Suprapubic skin (tissue), 4 donors: ENCODE data around the gene ADK. TPM values are rescaled to one million over a fixed set of nuclear protein-coding genes. Genes with fewer than 3 reads are reported as not detected.

ENCODE experiments used
- DNase-seq, 2 donors: peaks; one replicate each; pipeline ENCODE4 v3.0.0-alpha.2; 2019; ENCODE audit warnings: low spot score in 2 of 2
- H3K27ac ChIP-seq: fragments of 200-600 bp; sonication (generic); one replicate; pipeline ENCODE4 v1.5.1; 2019
- H3K27me3 ChIP-seq: fragments of 200-600 bp; sonication (generic); one replicate; pipeline ENCODE4 v1.5.1; 2019
- H3K36me3 ChIP-seq: fragments of 200-600 bp; sonication (generic); one replicate; pipeline ENCODE4 v1.5.1; 2019
- H3K4me1 ChIP-seq: fragments of 200-600 bp; sonication (generic); one replicate; pipeline ENCODE4 v1.5.1; 2019
- H3K4me3 ChIP-seq: fragments of 200-600 bp; sonication (generic); one replicate; pipeline ENCODE4 v1.5.1; 2019; ENCODE audit warnings: mild to moderate bottlenecking
- H3K9me3 ChIP-seq: fragments of 200-600 bp; sonication (generic); one replicate; pipeline ENCODE4 v1.5.1; 2019
- CTCF ChIP-seq, 2 donors: fragments of 200-600 bp in 1 of 2; fragments of 450-650 bp in 1 of 2; sonication (generic) in 1 of 2; IDR thresholded peaks; one replicate each; pipeline ENCODE4 v1.5.1; 2016 to 2019; ENCODE audit warnings: antibody characterized with exemption in 2 of 2, mild to moderate bottlenecking in 1 of 2, moderate library complexity in 1 of 2
- EP300 ChIP-seq: sonication (generic); formaldehyde crosslinking; IDR thresholded peaks from one replicate; pipeline ENCODE4 v1.6.1; 2017; ENCODE audit warnings: antibody characterized with exemption
- POLR2A ChIP-seq, 2 donors: fragments of 450-650 bp; IDR thresholded peaks; one replicate each; pipeline ENCODE4 v1.6.1; 2017; ENCODE audit warnings: antibody characterized with exemption in 2 of 2, mild to moderate bottlenecking in 2 of 2, moderate library complexity in 2 of 2
- POLR2AphosphoS5 ChIP-seq, 3 donors: sonication (generic); formaldehyde crosslinking; IDR thresholded peaks; one replicate each; pipeline ENCODE4 v1.6.1; 2017; ENCODE audit warnings: antibody characterized with exemption in 3 of 3
- WGBS: methylation state at CpG from one replicate; pipeline ENCODE4 v1.1.5; 2018; 5-methylcytosine and 5-hydroxymethylcytosine counted together
- total RNA-seq, 4 donors: library from RNA; depleted of rRNA; stranded (reverse); fragments of >200 nt; gene quantifications; one replicate each; pipeline ENCODE4 v1.1.0, GENCODE V29; 2016

ADK gene
- total RNA-seq, 4 donors from 2014 or later = 33.0 to 57.3 (median 48.0) TPM

- no peaks in the 10 kb centered on the region for H3K9me3 ChIP-seq
- no peak overlapping the region for H3K27ac ChIP-seq
- no peak overlapping the region for H3K4me3 ChIP-seq
- peaks cover 5% of the 10 kb centered on the region for H3K4me1 ChIP-seq
- H3K36me3 ChIP-seq = no peaks in the 10 kb centered on the region
- TF ChIP-seq POLR2A (IDR thresholded peaks at IDR 0.05) (no peak), POLR2AphosphoS5 (IDR thresholded peaks at IDR 0.05) (no peak), EP300 (no peak), CTCF (IDR thresholded peaks at IDR 0.05) (no peak)
- no peak for DNase-seq
- no peaks in the 10 kb centered on the region for H3K27me3 ChIP-seq
- WGBS = 96% methylated on average over 3 of the region's 3 CpGs
Measured at GRCh38 chr10:74436523-74437170, 285.6 kb downstream of the ADK start.

- no peak overlapping the region for H3K27ac ChIP-seq
- H3K9me3 ChIP-seq = no peaks in the 10 kb centered on the region
- H3K4me3 ChIP-seq = no peak overlapping the region
- H3K4me1 ChIP-seq = peaks cover 5% of the 10 kb centered on the region
- H3K36me3 ChIP-seq = no peaks in the 10 kb centered on the region
- no peak for DNase-seq
- no peak for TF ChIP-seq CTCF (IDR thresholded peaks at IDR 0.05)
- no peak for TF ChIP-seq POLR2A (IDR thresholded peaks at IDR 0.05)
- TF ChIP-seq EP300 = no peak
- TF ChIP-seq POLR2AphosphoS5 (IDR thresholded peaks at IDR 0.05) = no peak
- no peaks in the 10 kb centered on the region for H3K27me3 ChIP-seq
Measured at GRCh38 chr10:74437822-74438221, 286.8 kb downstream of the ADK start.

GRCh38 chr10:74439213-74439612, 288.2 kb downstream of the ADK start:
- H3K27me3 ChIP-seq = no peaks in the 10 kb centered on the region
- no peak overlapping the region for H3K27ac ChIP-seq
- no peak for DNase-seq

DNA sequence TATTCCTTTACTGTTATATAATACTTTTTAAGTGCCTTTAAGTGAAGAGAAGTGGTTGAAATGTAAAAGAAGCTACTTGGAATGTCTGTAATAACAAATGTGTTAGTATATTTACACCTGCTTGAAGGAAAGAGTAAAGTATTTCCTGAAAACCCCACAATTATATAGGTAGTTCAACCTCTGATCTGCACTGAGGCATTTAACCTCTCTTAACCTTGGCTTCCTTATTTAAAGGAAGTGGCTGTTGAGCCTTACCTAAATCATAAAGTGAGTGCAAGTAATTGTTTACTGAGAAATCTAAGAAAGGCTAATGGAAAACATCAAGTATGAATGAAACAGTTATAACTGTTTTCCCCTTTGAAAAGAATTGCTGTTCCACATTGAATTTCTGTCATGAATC, 294.5 kb downstream of the ADK start:
- Histone ChIP-seq H3K36me3 (no peaks in the 10 kb centered on the region), H3K9me3 (no peaks in the 10 kb centered on the region), H3K4me3 (no peak overlapping the region), H3K27me3 (no peaks in the 10 kb centered on the region), H3K27ac (no peak overlapping the region), H3K4me1 (no peaks in the 10 kb centered on the region)
- DNase-seq = no peak
- TF ChIP-seq POLR2A (IDR thresholded peaks at IDR 0.05) (no peak), POLR2AphosphoS5 (IDR thresholded peaks at IDR 0.05) (no peak), CTCF (IDR thresholded peaks at IDR 0.05) (no peak), EP300 (no peak)

More at GRCh38 chr10:74439213-74439612, 288.2 kb downstream of the ADK start:
- WGBS = 35% methylated on average over 1 of the region's 1 CpG
- Histone ChIP-seq H3K4me1 (no peaks in the 10 kb centered on the region), H3K9me3 (no peaks in the 10 kb centered on the region), H3K36me3 (no peaks in the 10 kb centered on the region), H3K4me3 (no peak overlapping the region)
- TF ChIP-seq POLR2AphosphoS5 (IDR thresholded peaks at IDR 0.05) = no peak
- TF ChIP-seq POLR2A (IDR thresholded peaks at IDR 0.05) = no peak
- no peak for TF ChIP-seq CTCF (IDR thresholded peaks at IDR 0.05)
- no peak for TF ChIP-seq EP300

- Histone ChIP-seq H3K4me3 (no peak overlapping the region), H3K36me3 (no peaks in the 10 kb centered on the region), H3K9me3 (no peaks in the 10 kb centered on the region), H3K27me3 (no peaks in the 10 kb centered on the region), H3K4me1 (no peaks in the 10 kb centered on the region), H3K27ac (no peak overlapping the region)
- no peak for TF ChIP-seq POLR2A (IDR thresholded peaks at IDR 0.05)
- no peak for TF ChIP-seq CTCF (IDR thresholded peaks at IDR 0.05)
- TF ChIP-seq EP300 = no peak
- no peak for DNase-seq
Measured at GRCh38 chr10:74450602-74451001, 299.6 kb downstream of the ADK start.
